H9 (cell line): Measurements from ENCODE around the gene HEXD. TPM values are rescaled to one million over a fixed set of nuclear protein-coding genes. Genes with fewer than 3 reads are reported as not detected.

ENCODE experiments used
- DNase-seq: peaks from one replicate; pipeline ENCODE4 v3.0.0-alpha.2; 2017
- H2AFZ ChIP-seq: one replicate; pipeline ENCODE4 v1.6.1; 2013; ENCODE audit warnings: mild to moderate bottlenecking, low read length, control low read depth, moderate library complexity
- H2AK5ac ChIP-seq: 2 replicates; pipeline ENCODE4 v1.6.1; 2013; ENCODE audit warnings: low read length, control low read depth, mixed read lengths; ENCODE audit not compliant: insufficient read length
- H2BK120ac ChIP-seq: one replicate; pipeline ENCODE4 v1.6.1; 2013; ENCODE audit warnings: low read depth, mild to moderate bottlenecking, low read length, control low read depth, inconsistent platforms; ENCODE audit not compliant: poor library complexity, severe bottlenecking
- H2BK12ac ChIP-seq: 2 replicates; pipeline ENCODE4 v1.6.1; 2013; ENCODE audit warnings: low read length, control low read depth, mixed read lengths, low read depth; ENCODE audit not compliant: insufficient read length
- H2BK15ac ChIP-seq: 2 replicates; pipeline ENCODE4 v1.6.1; 2013; ENCODE audit warnings: low read depth, low read length, control low read depth
- H2BK20ac ChIP-seq: one replicate; pipeline ENCODE4 v1.6.1; 2013; ENCODE audit warnings: low read depth, mild to moderate bottlenecking, low read length, control low read depth, inconsistent platforms; ENCODE audit not compliant: poor library complexity, severe bottlenecking
- H2BK5ac ChIP-seq: 2 replicates; pipeline ENCODE4 v1.6.1; 2013; ENCODE audit warnings: low read length, control low read depth, mixed read lengths; ENCODE audit not compliant: insufficient read length
- H3K14ac ChIP-seq: 2 replicates; pipeline ENCODE4 v1.6.1; 2013; ENCODE audit warnings: low read length, control low read depth; ENCODE audit not compliant: insufficient read depth
- H3K18ac ChIP-seq: 2 replicates; pipeline ENCODE4 v1.6.1; 2013; ENCODE audit warnings: low read depth, mild to moderate bottlenecking, mixed read lengths, low read length, control low read depth; ENCODE audit not compliant: insufficient read length
- H3K23ac ChIP-seq: 2 replicates; pipeline ENCODE4 v1.6.1; 2013; ENCODE audit warnings: low read length, control low read depth, mixed read lengths, low read depth; ENCODE audit not compliant: insufficient read length
- H3K23me2 ChIP-seq: 2 replicates; pipeline ENCODE4 v1.6.1; 2013; ENCODE audit warnings: low read depth, mild to moderate bottlenecking, mixed read lengths, low read length, control low read depth; ENCODE audit not compliant: insufficient read length, poor library complexity, severe bottlenecking
- H3K27ac ChIP-seq: 2 replicates; pipeline ENCODE4 v1.5.1; 2013; ENCODE audit warnings: low read length, control low read depth, mixed read lengths, low read depth; ENCODE audit not compliant: insufficient read length
- H3K27me3 ChIP-seq: 2 replicates; pipeline ENCODE4 v1.6.1; 2013; ENCODE audit warnings: low read length, control low read depth, inconsistent platforms; ENCODE audit not compliant: insufficient read depth
- H3K4ac ChIP-seq: 2 replicates; pipeline ENCODE4 v1.6.1; 2013; ENCODE audit warnings: low read depth, mild to moderate bottlenecking, control low read depth, inconsistent platforms, low read length, moderate library complexity
- H3K4me1 ChIP-seq: 2 replicates; pipeline ENCODE4 v1.6.1; 2013; ENCODE audit warnings: low read length, control low read depth, inconsistent platforms; ENCODE audit not compliant: insufficient read depth
- H3K4me2 ChIP-seq: 2 replicates; pipeline ENCODE4 v1.6.1; 2013; ENCODE audit warnings: low read length, control low read depth, mixed read lengths; ENCODE audit not compliant: insufficient read length, insufficient read depth
- H3K56ac ChIP-seq: 2 replicates; pipeline ENCODE4 v1.6.1; 2013; ENCODE audit warnings: low read depth, mild to moderate bottlenecking, mixed read lengths, low read length, control low read depth; ENCODE audit not compliant: insufficient read length
- H3K79me1 ChIP-seq: 2 replicates; pipeline ENCODE4 v1.6.1; 2013; ENCODE audit warnings: low read depth, mild to moderate bottlenecking, moderate library complexity, low read length, control low read depth, inconsistent platforms; ENCODE audit not compliant: insufficient read depth, poor library complexity, severe bottlenecking
- H3K79me2 ChIP-seq: 2 replicates; pipeline ENCODE4 v1.6.1; 2013; ENCODE audit warnings: low read length, control low read depth, inconsistent platforms; ENCODE audit not compliant: insufficient read depth
- H3K9ac ChIP-seq: 2 replicates; pipeline ENCODE4 v1.6.1; 2013; ENCODE audit warnings: low read length, control low read depth, mixed read lengths; ENCODE audit not compliant: insufficient read length; ENCODE audit errors: extremely low read depth
- H3K9me3 ChIP-seq: one replicate; pipeline ENCODE4 v1.6.1; 2013; ENCODE audit warnings: low read depth, low read length, inconsistent platforms; ENCODE audit not compliant: control insufficient read depth
- H3T11ph ChIP-seq: one replicate; pipeline ENCODE4 v1.6.1; 2013; ENCODE audit warnings: mild to moderate bottlenecking, low read length, control low read depth, inconsistent platforms
- H4K20me1 ChIP-seq: one replicate; pipeline ENCODE4 v1.6.1; 2013; ENCODE audit not compliant: control insufficient read depth, insufficient read length, insufficient read depth
- H4K5ac ChIP-seq: 2 replicates; pipeline ENCODE4 v1.6.1; 2013; ENCODE audit warnings: low read depth, mild to moderate bottlenecking, mixed read lengths, low read length, control low read depth; ENCODE audit not compliant: insufficient read length
- H4K8ac ChIP-seq: replicated peaks from 2 replicates; pipeline ENCODE4 v1.6.1; 2013; ENCODE audit warnings: low read length, control low read depth, mixed read lengths, low read depth; ENCODE audit not compliant: insufficient read length
- H4K91ac ChIP-seq: 2 replicates; pipeline ENCODE4 v1.6.1; 2013; ENCODE audit warnings: low read depth, mild to moderate bottlenecking, moderate library complexity, mixed read lengths, low read length, control low read depth; ENCODE audit not compliant: insufficient read length
- H3K27ac Mint-ChIP-seq, 3 experiments: 2 replicates in 2 of 3; 3 replicates in 1 of 3; pipeline ENCODE4 v1.8.0; 2020 to 2021; ENCODE audit warnings: mixed read lengths in 3 of 3, mild to moderate bottlenecking in 1 of 3, moderate library complexity in 1 of 3
- H3K27me3 Mint-ChIP-seq: 2 replicates; pipeline ENCODE4 v1.8.0; 2021; ENCODE audit warnings: low read depth, mild to moderate bottlenecking, moderate library complexity, mixed read lengths
- H3K36me3 Mint-ChIP-seq, 3 experiments: 2 replicates in 2 of 3; 3 replicates in 1 of 3; pipeline ENCODE4 v1.8.0; 2020 to 2021; ENCODE audit warnings: low read depth in 3 of 3, mixed read lengths in 3 of 3; ENCODE audit not compliant: insufficient read depth in 1 of 3
- H3K4me1 Mint-ChIP-seq, 2 experiments: 2 replicates each; pipeline ENCODE4 v1.8.0; 2020; ENCODE audit warnings: mixed read lengths in 2 of 2
- H3K4me3 Mint-ChIP-seq, 2 experiments: 2 replicates in 1 of 2; 3 replicates in 1 of 2; pipeline ENCODE4 v1.8.0; 2020 to 2021; ENCODE audit warnings: mild to moderate bottlenecking in 2 of 2, mixed read lengths in 2 of 2, moderate library complexity in 1 of 2
- H3K9me3 Mint-ChIP-seq, 2 experiments: 2 replicates in 1 of 2; 3 replicates in 1 of 2; pipeline ENCODE4 v1.8.0; 2020; ENCODE audit warnings: mild to moderate bottlenecking in 2 of 2, mixed read lengths in 2 of 2, moderate library complexity in 1 of 2
- WGBS: extraction: QIAGEN DNeasy Blood & Tissue Kit; methylation state at CpG from one replicate; pipeline ENCODE4 v1.1.7; 2013; ENCODE audit warnings: missing lambda C conversion rate, low lambda C conversion rate, mixed read lengths; ENCODE audit not compliant: insufficient read length; ENCODE audit errors: extremely low coverage; 5-methylcytosine and 5-hydroxymethylcytosine counted together
- total RNA-seq: library from RNA; stranded (reverse); gene quantifications from 2 replicates; pipeline ENCODE4 v1.2.1, GENCODE V29; 2021
- TF ChIP-seq, protein P1 (sequence below): fragments of 200-600 bp; sonication (generic); conservative IDR thresholded peaks from 3 replicates; pipeline ENCODE4 v1.8.0; 2021; ENCODE audit warnings: antibody characterized with exemption, mild to moderate bottlenecking

Gene HEXD
- total RNA-seq, 1 experiment from 2014 or later: 23.2 TPM

DNA sequence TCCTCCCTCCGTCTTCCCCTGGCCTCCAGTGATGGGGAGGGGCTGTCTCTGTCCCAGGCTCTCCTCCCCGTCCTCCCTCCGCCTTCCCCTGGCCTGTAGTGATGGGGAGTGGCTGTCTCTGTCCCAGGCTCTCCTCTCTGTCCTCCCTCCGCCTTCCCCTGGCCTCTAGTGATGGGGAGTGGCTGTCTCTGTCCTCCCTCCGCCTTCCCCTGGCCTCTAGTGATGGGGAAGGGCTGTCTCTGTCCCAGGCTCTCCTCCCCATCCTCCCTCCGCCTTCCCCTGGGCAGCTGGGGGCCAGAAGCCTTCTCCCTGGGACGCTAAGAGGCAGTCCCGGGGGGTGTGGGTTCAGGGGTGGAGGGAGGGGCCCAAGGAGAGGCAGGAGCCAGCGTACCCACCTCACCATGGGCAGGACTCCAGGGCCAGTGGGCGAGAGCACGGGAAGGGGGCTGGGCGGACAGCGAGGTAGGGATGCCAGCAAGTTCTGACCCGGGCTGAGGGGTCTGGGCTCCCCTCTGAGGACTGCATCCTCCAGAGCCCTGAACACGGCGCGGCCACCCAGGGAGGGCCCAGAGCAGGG, 31.8 kb upstream of the HEXD start:
- Histone ChIP-seq H2BK15ac (no peak overlapping the region), H3K79me2 (no peaks in the 10 kb centered on the region), H3K27ac (no peak overlapping the region), H3T11ph (no peak overlapping the region), H3K4me2 (no peak overlapping the region), H3K23me2 (no peaks in the 10 kb centered on the region), H3K23ac (no peak overlapping the region), H3K4ac (no peak overlapping the region), H2BK20ac (no peak overlapping the region), H2BK120ac (no peak overlapping the region), H2AK5ac (no peak overlapping the region), H4K91ac (no peak overlapping the region), H3K9ac (no peak overlapping the region), H3K27me3 (no peaks in the 10 kb centered on the region), H3K4me1 (no peaks in the 10 kb centered on the region), H4K8ac (no peak overlapping the region), H3K9me3 (no peaks in the 10 kb centered on the region), H3K56ac (no peak overlapping the region), H3K79me1 (no peaks in the 10 kb centered on the region), H2AFZ (no peak overlapping the region), H4K5ac (no peak overlapping the region), H3K18ac (no peak overlapping the region), H4K20me1 (no peaks in the 10 kb centered on the region), H2BK5ac (no peak overlapping the region), H3K14ac (no peak overlapping the region), H2BK12ac (no peak overlapping the region)
- no peak for DNase-seq
- peaks cover 4 to 13% of the 10 kb centered on the region in 2 experiments; a peak in 3 of 4 replicates for H3K4me1 Mint-ChIP-seq
- WGBS: no CpG with 5 or more reads among the region's 17 CpGs
- no peaks in the 10 kb centered on the region; a peak in 1 of 5 replicates for H3K9me3 Mint-ChIP-seq
- peaks cover 12% of the 10 kb centered on the region for H3K27me3 Mint-ChIP-seq
- H3K4me3 Mint-ChIP-seq: no peak overlapping the region; a peak in 1 of 5 replicates
- peaks cover 0 to 2% (median 0%) of the 10 kb centered on the region in 3 experiments; a peak in 1 of 7 replicates for H3K36me3 Mint-ChIP-seq
- TF ChIP-seq, protein P1, sequence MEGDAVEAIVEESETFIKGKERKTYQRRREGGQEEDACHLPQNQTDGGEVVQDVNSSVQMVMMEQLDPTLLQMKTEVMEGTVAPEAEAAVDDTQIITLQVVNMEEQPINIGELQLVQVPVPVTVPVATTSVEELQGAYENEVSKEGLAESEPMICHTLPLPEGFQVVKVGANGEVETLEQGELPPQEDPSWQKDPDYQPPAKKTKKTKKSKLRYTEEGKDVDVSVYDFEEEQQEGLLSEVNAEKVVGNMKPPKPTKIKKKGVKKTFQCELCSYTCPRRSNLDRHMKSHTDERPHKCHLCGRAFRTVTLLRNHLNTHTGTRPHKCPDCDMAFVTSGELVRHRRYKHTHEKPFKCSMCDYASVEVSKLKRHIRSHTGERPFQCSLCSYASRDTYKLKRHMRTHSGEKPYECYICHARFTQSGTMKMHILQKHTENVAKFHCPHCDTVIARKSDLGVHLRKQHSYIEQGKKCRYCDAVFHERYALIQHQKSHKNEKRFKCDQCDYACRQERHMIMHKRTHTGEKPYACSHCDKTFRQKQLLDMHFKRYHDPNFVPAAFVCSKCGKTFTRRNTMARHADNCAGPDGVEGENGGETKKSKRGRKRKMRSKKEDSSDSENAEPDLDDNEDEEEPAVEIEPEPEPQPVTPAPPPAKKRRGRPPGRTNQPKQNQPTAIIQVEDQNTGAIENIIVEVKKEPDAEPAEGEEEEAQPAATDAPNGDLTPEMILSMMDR: no peak
- H3K27ac Mint-ChIP-seq: no peak overlapping the region; a peak in 1 of 7 replicates
